ENCODE measurements around the gene TERT. TPM values are rescaled to one million over a fixed set of nuclear protein-coding genes. Genes with fewer than 3 reads are reported as not detected.

TERT gene
- total RNA-seq, 2 donors from 2014 or later, result not detected

GRCh38 chr5:1212881-1213280, 82.0 kb downstream of the TERT start:
- no peak overlapping the region for H3K27ac ChIP-seq
- DNase-seq, result peak in 1 of 4 donors; percentile 2
- 77 to 85% methylated on average over 13 to 18 of the region's 18 CpGs for WGBS, 2 donors

GRCh38 chr5:1212271-1212670, 82.6 kb downstream of the TERT start:
- DNase-seq (peak in 1 of 4 donors; percentile 3), ATAC-seq (no peak)
- Histone ChIP-seq H3K27me3 (no peaks in the 10 kb centered on the region), H3K9me3 (no peaks in the 10 kb centered on the region), H3K27ac (no peak overlapping the region), H3K4me3 (no peak overlapping the region), H3K4me1 (no peaks in the 10 kb centered on the region), H3K36me3 (replicated peaks in 1 of 2; ENCODE audit: insufficient read depth in 1 of 2, low read depth in 2 of 2) (no peaks in the 10 kb centered on the region)
- intact Hi-C loops (cut with DNase I), result no loop called here
- 50 to 87% methylated on average over 2 to 20 of the region's 20 CpGs for WGBS, 2 donors
- TF ChIP-seq POLR2A (IDR thresholded peaks at IDR 0.05) (no peak), CTCF (IDR thresholded peaks at IDR 0.05) (no peak)

More at GRCh38 chr5:1212881-1213280, 82.0 kb downstream of the TERT start:
- ATAC-seq, result no peak
- H3K36me3 ChIP-seq (replicated peaks in 1 of 2; ENCODE audit: insufficient read depth in 1 of 2, low read depth in 2 of 2), result no peaks in the 10 kb centered on the region
- H3K4me1 ChIP-seq, result no peaks in the 10 kb centered on the region
- no peak overlapping the region for H3K4me3 ChIP-seq
- H3K27me3 ChIP-seq, result no peaks in the 10 kb centered on the region
- no peaks in the 10 kb centered on the region for H3K9me3 ChIP-seq
- TF ChIP-seq POLR2A (IDR thresholded peaks at IDR 0.05), result no peak
- TF ChIP-seq CTCF (IDR thresholded peaks at IDR 0.05), result no peak
- intact Hi-C loops (cut with DNase I), result no loop called here

- Histone ChIP-seq H3K9me3 (no peaks in the 10 kb centered on the region), H3K36me3 (replicated peaks in 1 of 2; ENCODE audit: insufficient read depth in 1 of 2, low read depth in 2 of 2) (no peaks in the 10 kb centered on the region), H3K4me3 (no peak overlapping the region), H3K27me3 (no peaks in the 10 kb centered on the region), H3K4me1 (no peaks in the 10 kb centered on the region), H3K27ac (no peak overlapping the region)
- DNase-seq (peak in 1 of 4 donors; percentile 2), ATAC-seq (no peak)
- WGBS, 2 donors, result 87 to 90% methylated on average over 8 to 9 of the region's 9 CpGs
- TF ChIP-seq POLR2A (IDR thresholded peaks at IDR 0.05) (no peak), CTCF (IDR thresholded peaks at IDR 0.05) (no peak)
- intact Hi-C loops (cut with DNase I), result no loop called here
These were observed 83.2 kb downstream of the TERT start for GRCh38 chr5:1211701-1212100.

GRCh38 chr5:1210832-1211251, 84.0 kb downstream of the TERT start:
- 79% methylated on average over 3 to 21 of the region's 21 CpGs for WGBS, 2 donors
- Histone ChIP-seq H3K4me1 (no peaks in the 10 kb centered on the region), H3K9me3 (no peaks in the 10 kb centered on the region), H3K4me3 (no peak overlapping the region), H3K27me3 (no peaks in the 10 kb centered on the region), H3K36me3 (replicated peaks in 1 of 2; ENCODE audit: insufficient read depth in 1 of 2, low read depth in 2 of 2) (no peaks in the 10 kb centered on the region), H3K27ac (no peak overlapping the region)
- TF ChIP-seq POLR2A (IDR thresholded peaks at IDR 0.05) (no peak), CTCF (IDR thresholded peaks at IDR 0.05) (no peak)
- ATAC-seq (no peak), DNase-seq (peak in 1 of 4 donors; percentile 4)
- intact Hi-C loops (cut with DNase I), result no loop called here

Data from body of pancreas (tissue), 4 donors.